Measurements from ENCODE around the gene SOCS1. TPM values are rescaled to one million over a fixed set of nuclear protein-coding genes. Genes with fewer than 3 reads are reported as not detected.

The SOCS1 gene, protein sequence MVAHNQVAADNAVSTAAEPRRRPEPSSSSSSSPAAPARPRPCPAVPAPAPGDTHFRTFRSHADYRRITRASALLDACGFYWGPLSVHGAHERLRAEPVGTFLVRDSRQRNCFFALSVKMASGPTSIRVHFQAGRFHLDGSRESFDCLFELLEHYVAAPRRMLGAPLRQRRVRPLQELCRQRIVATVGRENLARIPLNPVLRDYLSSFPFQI
- 0.81 and 1.1 TPM in 2 replicates for total RNA-seq
- polyA plus RNA-seq, result 1.2 and 1.7 TPM in 2 replicates
- polyA plus RNA-seq (2011; cell fraction: cytosol; rRNA removed), result 0.71 and 1.0 TPM in 2 replicates
- polyA plus RNA-seq (2011; cell fraction: nucleus; rRNA removed), result 3.0 TPM in 2 replicates
- 0.19 and 1.1 TPM in 2 replicates for polyA plus RNA-seq (2012)
- 0.85 and 1.1 TPM in 2 replicates for polyA minus RNA-seq
- polyA minus RNA-seq (2011; cell fraction: cytosol; rRNA and poly(A)+ RNA removed), result 8.0 TPM
- polyA minus RNA-seq (2011; cell fraction: nucleus; rRNA and poly(A)+ RNA removed), result 4.4 and 13.2 TPM in 2 replicates
- Bru-seq, nascent RNA, result percentile 37 among the genes with signal in this experiment
- percentile 27 among the genes with signal in this experiment for BruChase-seq, experiment 1, labeled RNA remaining after a 6-hour chase
- BruChase-seq, experiment 2, labeled RNA remaining after a 2-hour chase, result percentile 33 among the genes with signal in this experiment
- long read RNA-seq, partial matches to known transcripts, result 0 of 2 reads
- long read RNA-seq, other reads (novel, unspliced or antisense), result 0 of 2 reads

DNA sequence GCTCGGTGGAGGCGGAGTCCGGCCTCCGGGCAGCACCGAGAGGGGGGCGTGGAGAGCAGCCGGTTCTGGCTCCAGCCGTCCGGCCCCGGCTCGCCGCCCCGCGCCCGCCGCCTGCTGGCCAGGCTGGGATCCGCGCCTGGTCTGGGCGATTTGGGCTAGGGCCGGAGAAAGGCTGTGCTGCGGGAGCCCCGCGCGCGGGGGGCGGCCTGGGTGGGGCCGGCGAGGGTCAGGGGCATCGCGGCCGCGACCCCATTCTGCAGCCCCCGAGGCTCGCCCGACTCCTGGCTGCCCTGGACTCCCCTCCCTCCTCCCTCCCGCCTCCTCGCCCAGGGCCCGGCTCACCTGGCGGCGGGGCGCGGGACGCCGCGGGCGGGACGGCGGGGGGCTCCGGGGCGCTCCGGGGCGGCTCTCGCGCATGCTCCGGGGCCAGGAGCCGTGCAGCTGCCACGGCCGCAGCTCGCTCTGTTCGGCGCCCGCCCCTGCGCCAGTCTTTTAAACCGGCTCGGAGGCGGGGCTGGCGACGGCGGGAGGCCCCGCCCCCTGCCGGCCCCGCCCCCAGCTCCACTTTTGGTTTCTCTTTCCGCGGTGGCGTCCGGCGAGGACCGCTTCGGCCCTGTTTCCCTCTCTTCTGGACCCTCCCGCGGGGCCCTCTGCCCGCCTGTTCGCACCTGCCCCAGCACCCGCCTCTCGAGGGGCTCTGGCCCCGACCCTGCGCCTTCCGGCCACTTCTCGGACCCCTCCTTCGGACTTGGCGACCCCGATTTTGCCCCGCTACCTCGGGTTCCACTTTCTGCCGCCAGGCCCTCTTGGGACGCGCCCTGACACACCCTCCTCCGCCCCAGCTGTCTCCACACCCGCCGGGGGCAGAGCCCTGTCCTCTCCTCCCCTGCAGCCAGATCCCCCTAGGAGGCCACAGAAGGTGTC lies at the start of gene SOCS1:
SOCS1 (minus strand) TSS at position 468 of the 924 bp plus-strand sequence. CDS start 726 bp downstream, outside the sequence.
- intact Hi-C loops (cut with micrococcal nuclease) (loop anchor here (1.0 to 10.0 kb wide), 6 partner anchors 53 to 411 kb away; partner anchors contain the start of gene SNN), dilution Hi-C loops (cut with MboI; ENCODE audit: extremely low pct_ligation_motif_present, low sequenced_read_pairs) (no loop called here)
- no peaks in the 10 kb centered on the region for H3K9me3 ChIP-seq (replicated peaks; ENCODE audit: control insufficient read depth, insufficient read depth, low read length)
- H4K20me1 ChIP-seq (replicated peaks; ENCODE audit: control insufficient read depth, extremely low read depth, insufficient read depth, low read length), result no peaks in the 10 kb centered on the region
- peak; percentile 78 for DNase-seq (ENCODE audit: low read depth, low spot score)
- peak within 1 kb of the TSS; percentile 43 to 89 (median 73) for H3K4me3 ChIP-seq (replicated peaks in 1 of 3; ENCODE audit: insufficient read depth in 1 of 3, low read depth in 1 of 3, low read length in 3 of 3)
- H3K9me1 ChIP-seq (replicated peaks; ENCODE audit: control insufficient read depth, extremely low read depth, insufficient read depth, low read length), result no peaks in the 10 kb centered on the region
- BruUV-seq (replicated peaks), result no TSS peak
- no peaks in the 10 kb centered on the region for H3K79me2 ChIP-seq (ENCODE audit: control insufficient read depth, insufficient read depth, low read length)
- H3K4me2 ChIP-seq (ENCODE audit: insufficient read depth, low read length), result peak within 1 kb of the TSS; percentile 78
- peak within 1 kb of the TSS; percentile 31 for H3K27ac ChIP-seq (ENCODE audit: insufficient read depth, low read depth, low read length)
- H3K36me3 ChIP-seq (ENCODE audit: control insufficient read depth in 2 of 2, extremely low read depth in 1 of 2, insufficient read depth in 2 of 2, low read length in 2 of 2), result no peaks in the 10 kb centered on the region
- peaks cover 0 to 1% of the 10 kb centered on the region in 2 experiments for H3K27me3 ChIP-seq (ENCODE audit: control insufficient read depth in 2 of 2, insufficient read depth in 2 of 2, low read length in 2 of 2)
- FAIRE-seq, result peak; percentile 88
- TF ChIP-seq JUN (IDR thresholded peaks at IDR 0.05; ENCODE audit: borderline replicate concordance, insufficient read depth, insufficient read length, low read depth), result no peak
- TF ChIP-seq, protein P1, sequence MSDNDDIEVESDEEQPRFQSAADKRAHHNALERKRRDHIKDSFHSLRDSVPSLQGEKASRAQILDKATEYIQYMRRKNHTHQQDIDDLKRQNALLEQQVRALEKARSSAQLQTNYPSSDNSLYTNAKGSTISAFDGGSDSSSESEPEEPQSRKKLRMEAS (IDR thresholded peaks at IDR 0.05; ENCODE audit: insufficient read depth, insufficient read length), result no peak
- peak; percentile 97 for TF ChIP-seq POLR2AphosphoS5 (IDR thresholded peaks at IDR 0.05; ENCODE audit: insufficient read depth, low read depth, low read length)
- no peak for TF ChIP-seq GATA2 (IDR thresholded peaks at IDR 0.05; ENCODE audit: insufficient read depth, insufficient read length, low read depth, low read length)
- TF ChIP-seq EZH2 (IDR thresholded peaks at IDR 0.05; ENCODE audit: borderline replicate concordance, low read depth, low read length, severe bottlenecking), result no peak
- TF ChIP-seq, protein P2, sequence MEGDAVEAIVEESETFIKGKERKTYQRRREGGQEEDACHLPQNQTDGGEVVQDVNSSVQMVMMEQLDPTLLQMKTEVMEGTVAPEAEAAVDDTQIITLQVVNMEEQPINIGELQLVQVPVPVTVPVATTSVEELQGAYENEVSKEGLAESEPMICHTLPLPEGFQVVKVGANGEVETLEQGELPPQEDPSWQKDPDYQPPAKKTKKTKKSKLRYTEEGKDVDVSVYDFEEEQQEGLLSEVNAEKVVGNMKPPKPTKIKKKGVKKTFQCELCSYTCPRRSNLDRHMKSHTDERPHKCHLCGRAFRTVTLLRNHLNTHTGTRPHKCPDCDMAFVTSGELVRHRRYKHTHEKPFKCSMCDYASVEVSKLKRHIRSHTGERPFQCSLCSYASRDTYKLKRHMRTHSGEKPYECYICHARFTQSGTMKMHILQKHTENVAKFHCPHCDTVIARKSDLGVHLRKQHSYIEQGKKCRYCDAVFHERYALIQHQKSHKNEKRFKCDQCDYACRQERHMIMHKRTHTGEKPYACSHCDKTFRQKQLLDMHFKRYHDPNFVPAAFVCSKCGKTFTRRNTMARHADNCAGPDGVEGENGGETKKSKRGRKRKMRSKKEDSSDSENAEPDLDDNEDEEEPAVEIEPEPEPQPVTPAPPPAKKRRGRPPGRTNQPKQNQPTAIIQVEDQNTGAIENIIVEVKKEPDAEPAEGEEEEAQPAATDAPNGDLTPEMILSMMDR (IDR thresholded peaks at IDR 0.05; ENCODE audit: extremely low read depth in 1 of 2, insufficient read depth in 1 of 2, low read depth in 1 of 2, low read length in 2 of 2), result peak; percentile 76 to 86
- no peak for TF ChIP-seq FOS (IDR thresholded peaks at IDR 0.05; ENCODE audit: borderline replicate concordance, insufficient read depth, low read length)
- TF ChIP-seq POLR2A (IDR thresholded peaks at IDR 0.05; ENCODE audit: low read depth, low read length), result peak; percentile 97
- no peak for TF ChIP-seq MYC (IDR thresholded peaks at IDR 0.05; ENCODE audit: low read depth, low read length)
- H3K9ac ChIP-seq (replicated peaks; ENCODE audit: extremely low read depth, insufficient read depth, low read length), result peak within 1 kb of the TSS; percentile 76
- H2AFZ ChIP-seq (ENCODE audit: low read depth, low read length), result peak within 1 kb of the TSS; percentile 84
- CTCF ChIA-PET, result interaction anchor here (0.6 to 8.3 kb wide), 64 partner anchors 9 to 314 kb away, joined by 3 to 347 read pairs (median 4); partner anchors contain the start of genes CLEC16A, DEXI and TNP2
- H3K4me1 ChIP-seq (ENCODE audit: control insufficient read depth, extremely low read depth, insufficient read depth, low read length), result peaks cover 10% of the 10 kb centered on the region
- POLR2A ChIA-PET, result interaction anchor here (0.6 to 2.5 kb wide), 22 partner anchors 9 to 839 kb away, joined by 3 to 22 read pairs (median 3); no protein-coding TSS in a partner anchor
